Cortex of kidney (tissue), 1 donor: ENCODE results near the gene PCDHGA1.

Experiments used
- DNase-seq: peaks from one replicate; lab custom pipeline; 2025; lab: John Stamatoyannopoulos, UW

Gene PCDHGA1

DNA sequence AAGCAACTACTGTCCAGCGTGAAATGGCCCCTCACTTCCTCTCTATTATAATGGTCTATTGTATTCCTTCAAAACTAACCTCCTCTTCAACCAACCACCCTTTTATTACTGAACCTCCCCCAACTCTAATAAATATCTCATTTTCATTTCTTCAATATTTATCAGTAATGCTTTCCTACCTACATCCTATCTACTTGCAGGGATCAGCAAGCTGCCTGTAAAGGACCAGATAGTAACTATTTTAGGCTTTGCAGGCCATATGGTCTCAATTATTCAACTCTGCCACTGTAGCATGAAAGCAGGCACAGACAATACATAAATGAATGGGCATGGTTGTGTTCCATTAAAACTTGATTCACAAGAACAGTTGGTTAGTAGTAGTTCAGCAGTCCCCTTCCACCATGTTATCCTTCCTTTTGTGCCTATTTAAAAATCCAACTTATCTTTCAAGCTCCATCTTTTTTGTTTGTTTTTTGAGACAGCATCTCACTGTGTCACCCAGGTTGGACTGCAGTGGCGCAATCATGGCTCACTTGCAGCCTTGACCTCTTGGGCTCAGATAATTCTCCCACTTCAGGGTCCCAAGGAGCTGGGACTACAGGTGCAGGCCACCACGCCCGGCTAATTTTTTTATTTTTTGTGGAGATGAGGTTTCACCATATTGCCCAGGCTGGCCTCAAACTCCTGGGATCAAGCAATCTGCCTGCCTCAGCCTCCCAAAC, 204.3 kb downstream of the PCDHGA1 start:
- DNase-seq: no peak

GRCh38 chr5:141543053-141543452, 212.7 kb downstream of the PCDHGA1 start:
- no peak for DNase-seq

GRCh38 chr5:141547488-141547887, 217.2 kb downstream of the PCDHGA1 start:
- DNase-seq: no peak

- no peak for DNase-seq
Measured at GRCh38 chr5:141547921-141548320, 217.6 kb downstream of the PCDHGA1 start.

DNA sequence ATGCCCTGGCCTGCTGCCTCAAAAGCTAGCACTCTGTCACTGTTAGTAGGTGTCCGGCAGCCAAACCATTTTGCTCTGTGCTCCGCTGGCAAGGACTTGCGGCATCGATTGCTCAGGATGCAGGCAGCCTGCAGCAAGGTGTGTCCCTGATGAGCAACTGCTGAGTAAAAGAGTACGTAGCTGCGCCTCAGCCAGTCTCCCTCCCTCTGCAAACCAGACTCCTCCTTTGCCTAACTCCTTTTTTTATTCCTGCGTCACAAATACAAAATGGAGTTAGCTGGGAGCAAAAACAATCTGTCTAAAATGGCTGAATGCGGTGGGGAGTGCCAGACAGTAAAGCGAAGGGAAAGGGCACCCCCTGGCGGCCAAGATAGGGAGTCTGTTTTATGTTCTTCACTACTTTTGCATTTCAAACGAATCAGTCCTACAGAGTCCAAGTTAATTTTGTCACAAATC, 227.4 kb downstream of the PCDHGA1 start:
- DNase-seq: no peak

DNA sequence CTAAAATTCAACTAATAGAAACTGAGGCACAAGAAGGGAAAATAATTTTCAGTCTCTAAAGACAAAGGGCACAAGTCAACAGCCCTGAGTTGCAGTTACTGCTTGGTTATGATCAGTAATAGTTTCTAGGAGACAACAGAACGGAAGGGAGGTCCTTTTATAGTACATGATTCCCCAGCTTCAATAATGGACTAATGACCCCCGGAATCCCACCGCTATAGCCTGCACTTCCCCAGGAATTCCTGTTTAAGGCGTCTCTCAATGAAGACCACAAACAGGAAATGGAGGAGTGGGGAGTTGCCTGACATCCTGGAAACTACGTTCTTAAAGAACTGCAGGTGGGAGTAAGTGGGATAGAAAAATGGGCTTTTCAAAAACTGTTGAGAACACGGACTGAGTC, 227.8 kb downstream of the PCDHGA1 start:
- no peak for DNase-seq

DNA sequence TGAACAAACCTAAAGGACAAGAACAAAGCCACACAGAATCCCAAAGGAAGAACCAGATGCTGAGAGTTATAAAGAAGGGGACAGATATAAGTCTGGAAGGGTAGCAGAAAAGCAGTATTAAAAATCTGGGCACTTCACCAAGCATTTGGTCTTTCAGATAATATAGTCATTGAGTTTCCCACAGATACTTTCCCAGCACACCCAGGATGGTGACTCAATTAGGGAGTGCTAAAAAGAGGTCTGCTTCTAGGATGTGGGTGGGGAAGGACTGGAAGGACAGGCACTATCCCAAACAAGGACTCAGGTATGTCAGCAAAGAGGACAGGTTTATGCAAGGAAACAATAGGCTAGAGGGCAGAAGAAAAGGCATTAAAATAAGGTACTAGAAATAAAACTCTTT, 229.1 kb downstream of the PCDHGA1 start:
- DNase-seq: no peak

- no peak for DNase-seq
Measured at GRCh38 chr5:141560151-141560550, 229.8 kb downstream of the PCDHGA1 start.

GRCh38 chr5:141560725-141561483, 230.6 kb downstream of the PCDHGA1 start:
- no peak for DNase-seq
